Stimulated activated CD8-positive, alpha-beta memory T cell treated with anti-CD3 and anti-CD28 coated beads, Interleukin-2, amount 100 ng/mL, for 48 hours (primary cell): ENCODE measurements around the gene CEACAM4.

ENCODE experiments used
- DNase-seq, 2 donors: peaks; one replicate each; pipeline ENCODE4 v3.0.0-alpha.2; 2020; ENCODE audit warnings: low read depth in 2 of 2

Gene CEACAM4

GRCh38 chr19:41617941-41618730 is 8.7 kb downstream of the CEACAM4 start:
- DNase-seq = no peak

GRCh38 chr19:41616792-41617621 is 9.9 kb downstream of the CEACAM4 start:
- no peak for DNase-seq

GRCh38 chr19:41615207-41615606 is 11.7 kb downstream of the CEACAM4 start:
- DNase-seq = no peak

GRCh38 chr19:41612483-41612882 is 14.4 kb downstream of the CEACAM4 start:
- DNase-seq = no peak

- DNase-seq = no peak
Observed at GRCh38 chr19:41610789-41611188, 16.1 kb downstream of the CEACAM4 start.

- no peak for DNase-seq
Observed at GRCh38 chr19:41607668-41608067, 19.2 kb downstream of the CEACAM4 start.

GRCh38 chr19:41606215-41606837 is 20.5 kb downstream of the CEACAM4 start:
- DNase-seq = no peak

GRCh38 chr19:41604831-41605230 is 22.0 kb downstream of the CEACAM4 start:
- DNase-seq = no peak

GRCh38 chr19:41601771-41602170 is 25.1 kb downstream of the CEACAM4 start:
- DNase-seq = no peak

- no peak for DNase-seq
Observed at GRCh38 chr19:41599175-41599966, 27.5 kb downstream of the CEACAM4 start.

- peak; percentile 29 to 57 for DNase-seq
Observed at GRCh38 chr19:41597600-41598041, 29.3 kb downstream of the CEACAM4 start.

- no peak for DNase-seq
Observed at GRCh38 chr19:41595890-41596280, 31.0 kb downstream of the CEACAM4 start.

GRCh38 chr19:41595258-41595889 is 31.5 kb downstream of the CEACAM4 start:
- DNase-seq = peak; percentile 40 to 45

GRCh38 chr19:41591951-41592562 is 34.8 kb downstream of the CEACAM4 start:
- DNase-seq = no peak

GRCh38 chr19:41590936-41591335 is 35.9 kb downstream of the CEACAM4 start:
- no peak for DNase-seq

- DNase-seq = no peak
Observed at GRCh38 chr19:41589371-41589770, 37.5 kb downstream of the CEACAM4 start.

- DNase-seq = no peak
Observed at GRCh38 chr19:41588497-41589209, 38.2 kb downstream of the CEACAM4 start.

GRCh38 chr19:41587838-41588210 is 39.0 kb downstream of the CEACAM4 start:
- DNase-seq = no peak

GRCh38 chr19:41587101-41587837 is 39.6 kb downstream of the CEACAM4 start:
- DNase-seq = no peak
